Spleen (tissue), 7 donors: ENCODE data around the gene ST3GAL6.

Experiments used
- POLR2A ChIP-seq, 3 donors: fragments of 450-650 bp; IDR thresholded peaks; one replicate each; pipeline ENCODE4 v1.5.1; 2017; ENCODE audit warnings: antibody characterized with exemption in 3 of 3, mild to moderate bottlenecking in 1 of 3
- POLR2AphosphoS5 ChIP-seq, 3 donors: sonication (generic); formaldehyde crosslinking; IDR thresholded peaks; one replicate each; pipeline ENCODE4 v1.5.1; 2017; ENCODE audit warnings: antibody characterized with exemption in 3 of 3
- TF ChIP-seq, protein P1 (sequence below), 11 experiments: fragments of 200-600 bp in 7 of 11; fragments of 450-650 bp in 4 of 11; sonication (generic) in 4 of 11; IDR thresholded peaks in 8 of 11; conservative IDR thresholded peaks in 3 of 11; 1 replicate in 7 of 11; 2 replicates in 4 of 11; pipeline versions ENCODE4 v1.4.0 to v1.8.0; 2016 to 2021; ENCODE audit warnings: antibody characterized with exemption in 11 of 11, inconsistent platforms in 4 of 11, mild to moderate bottlenecking in 1 of 11
- donor health status: DM: no; HTN: no; CAD: no; lungs with moderate emphysema.
- donor health status: DM: no; HTN: no; CAD: no.
- donor health status: DM: no; HTN: no; CAD: no.

GRCh38 chr3:98730886-98731537 lies 32.1 kb upstream of the ST3GAL6 start:
- TF ChIP-seq, protein P1, sequence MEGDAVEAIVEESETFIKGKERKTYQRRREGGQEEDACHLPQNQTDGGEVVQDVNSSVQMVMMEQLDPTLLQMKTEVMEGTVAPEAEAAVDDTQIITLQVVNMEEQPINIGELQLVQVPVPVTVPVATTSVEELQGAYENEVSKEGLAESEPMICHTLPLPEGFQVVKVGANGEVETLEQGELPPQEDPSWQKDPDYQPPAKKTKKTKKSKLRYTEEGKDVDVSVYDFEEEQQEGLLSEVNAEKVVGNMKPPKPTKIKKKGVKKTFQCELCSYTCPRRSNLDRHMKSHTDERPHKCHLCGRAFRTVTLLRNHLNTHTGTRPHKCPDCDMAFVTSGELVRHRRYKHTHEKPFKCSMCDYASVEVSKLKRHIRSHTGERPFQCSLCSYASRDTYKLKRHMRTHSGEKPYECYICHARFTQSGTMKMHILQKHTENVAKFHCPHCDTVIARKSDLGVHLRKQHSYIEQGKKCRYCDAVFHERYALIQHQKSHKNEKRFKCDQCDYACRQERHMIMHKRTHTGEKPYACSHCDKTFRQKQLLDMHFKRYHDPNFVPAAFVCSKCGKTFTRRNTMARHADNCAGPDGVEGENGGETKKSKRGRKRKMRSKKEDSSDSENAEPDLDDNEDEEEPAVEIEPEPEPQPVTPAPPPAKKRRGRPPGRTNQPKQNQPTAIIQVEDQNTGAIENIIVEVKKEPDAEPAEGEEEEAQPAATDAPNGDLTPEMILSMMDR (IDR thresholded peaks at IDR 0.05 in 8 of 11, conservative IDR thresholded peaks at IDR 0.05 in 3 of 11), result no peak
- TF ChIP-seq POLR2AphosphoS5 (IDR thresholded peaks at IDR 0.05) (no peak), POLR2A (IDR thresholded peaks at IDR 0.05) (no peak)
